HG03575 (cell line): ENCODE results near the gene CCDC39.

Experiments used
- ATAC-seq: cut with Tn5 transposase; IDR thresholded peaks from one replicate; pipeline ENCODE4 v1.9.1; 2021; ENCODE audit not compliant: unreplicated experiment, insufficient number of reproducible peaks, low FRiP score; ENCODE audit errors: extremely low read depth

The CCDC39 gene

GRCh38 chr3:180564676-180565075 lies 114.6 kb downstream of the CCDC39 start:
- ATAC-seq = no peak
